NCI-H128 (cell line): ENCODE results near the gene GJA3.

Experiments
- DNase-seq: peaks from one replicate; lab custom pipeline; 2025; ENCODE audit not compliant: unreplicated experiment; lab: John Stamatoyannopoulos, UW

Gene GJA3

GRCh38 chr13:20099319-20099718 lies 61.5 kb downstream of the GJA3 start:
- DNase-seq, result no peak

DNA sequence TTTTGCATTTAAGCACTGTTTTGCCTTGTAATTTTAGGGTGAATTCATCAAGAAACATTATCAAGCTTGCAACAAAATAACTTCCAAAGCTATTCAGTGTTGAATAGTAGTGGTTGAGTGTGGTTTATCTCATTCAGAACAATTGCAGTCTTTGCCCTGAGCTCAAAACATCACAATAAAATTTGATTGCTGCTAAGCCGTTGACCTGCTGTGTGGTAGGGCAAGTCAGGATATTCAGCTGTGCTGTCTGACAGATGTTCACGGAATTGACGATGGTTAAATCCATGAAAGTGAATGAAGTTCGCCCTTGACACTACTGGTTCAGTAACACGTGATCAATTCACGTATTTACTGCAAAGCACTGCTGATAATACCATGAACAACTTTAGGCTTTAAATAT lies 66.9 kb downstream of the GJA3 start:
- no peak for DNase-seq

GRCh38 chr13:20090349-20090748 lies 70.5 kb downstream of the GJA3 start:
- DNase-seq, result peak; percentile 42
